K562 (cell line): ENCODE results near the gene NVL. TPM values are rescaled to one million over a fixed set of nuclear protein-coding genes. Genes with fewer than 3 reads are reported as not detected.
A peak's percentile ranks its signal among the peaks of the same experiment; 100 is the strongest.

Experiments
- C11orf30 ChIP-seq: fragments of 450-650 bp; IDR thresholded peaks from 2 replicates; pipeline ENCODE4 v1.6.1; 2016; ENCODE audit warnings: low read depth, mild to moderate bottlenecking
- ELF2 ChIP-seq: fragments of 250-450 bp; sonication (Bioruptor Pico); IDR thresholded peaks from 2 replicates; pipeline ENCODE4 v1.5.0; 2021; ENCODE audit warnings: mild to moderate bottlenecking
- FOXA3 ChIP-seq, 2 experiments: fragments of 450-650 bp in 1 of 2; sonication (generic) in 1 of 2; formaldehyde crosslinking; IDR thresholded peaks in 1 of 2; conservative IDR thresholded peaks in 1 of 2; 2 replicates each; pipeline versions ENCODE4 v1.4.0 to v1.8.0; 2020 to 2022; ENCODE audit warnings: mild to moderate bottlenecking in 2 of 2, missing genetic modification reagents in 1 of 2
- FUS ChIP-seq: fragments of 200-400 bp; formaldehyde crosslinking; optimal IDR thresholded peaks from 2 replicates; pipeline ENCODE3; 2017; ENCODE audit warnings: low read depth, low read length
- HDAC2 ChIP-seq: fragments of 450-650 bp; IDR thresholded peaks from 2 replicates; pipeline ENCODE4 v1.6.1; 2016; ENCODE audit warnings: mild to moderate bottlenecking
- MAFK ChIP-seq: IDR thresholded peaks from 2 replicates; pipeline ENCODE4 v1.6.1; 2011; ENCODE audit warnings: low read length, improper control_type of control experiment
- MGA ChIP-seq: fragments of 450-650 bp; IDR thresholded peaks from 2 replicates; pipeline ENCODE4 v1.6.1; 2016; ENCODE audit warnings: mild to moderate bottlenecking, moderate library complexity
- MYBL2 ChIP-seq, 2 experiments: fragments of 450-650 bp in 1 of 2; sonication (generic) in 1 of 2; formaldehyde crosslinking in 1 of 2; IDR thresholded peaks; 2 replicates each; pipeline versions ENCODE4 v1.6.1 to v1.8.1; 2017 to 2022; ENCODE audit warnings: borderline replicate concordance in 1 of 2, inconsistent platforms in 1 of 2, low read depth in 1 of 2, mild to moderate bottlenecking in 1 of 2, missing genetic modification reagents in 1 of 2, moderate library complexity in 1 of 2
- NR2C2 ChIP-seq, 2 experiments: fragments of 200-800 bp in 1 of 2; sonication (Bioruptor generic) in 1 of 2; sonication (generic) in 1 of 2; formaldehyde crosslinking in 1 of 2; IDR thresholded peaks; 2 replicates each; pipeline versions ENCODE4 v1.6.1 to v1.8.0; 2016 to 2022; ENCODE audit warnings: mild to moderate bottlenecking in 1 of 2, missing compliant biosample characterization in 1 of 2, missing genetic modification characterization in 1 of 2, missing genetic modification reagents in 1 of 2
- POLR3G ChIP-seq: IDR thresholded peaks from 2 replicates; pipeline ENCODE4 v1.6.1; 2011; ENCODE audit not compliant: insufficient read length, insufficient replicate concordance; ENCODE audit errors: extremely low read depth
- RBM15 ChIP-seq: fragments of 200-400 bp; formaldehyde crosslinking; IDR thresholded peaks from 2 replicates; pipeline ENCODE4 v1.6.1; 2018; ENCODE audit warnings: mild to moderate bottlenecking, low read length, moderate library complexity; ENCODE audit not compliant: insufficient read depth
- U2AF2 ChIP-seq: fragments of 200-400 bp; formaldehyde crosslinking; optimal IDR thresholded peaks from 2 replicates; pipeline ENCODE3; 2017; ENCODE audit warnings: low read depth, mild to moderate bottlenecking, low read length
- ZC3H8 ChIP-seq: fragments of 450-650 bp; IDR thresholded peaks from 2 replicates; pipeline ENCODE4 v1.6.1; 2017
- ZNF79 ChIP-seq: fragments of 250-450 bp; sonication (Bioruptor Pico); IDR thresholded peaks from 2 replicates; pipeline ENCODE4 v1.4.0; 2020; ENCODE audit warnings: low read depth, mild to moderate bottlenecking, moderate library complexity
- polyA plus RNA-seq, 8 experiments: library from polyadenylated mRNA; depleted of rRNA in 4 of 8; stranded (reverse) in 5 of 8; unstranded in 3 of 8; fragments of >200 nt; fragmentation: Nextera tagmentation in 2 of 8; fragmentation: Illumina TruSeq in 1 of 8; extraction: Ambion mirVana in 2 of 8; extraction: Trizol in 1 of 8; gene quantifications; 2 replicates each; pipeline versions ENCODE4 v1.2.1 to v1.2.3, GENCODE V29; 2011 to 2014; ENCODE audit warnings: inconsistent platforms in 1 of 8, missing spikeins in 1 of 8
- total RNA-seq, 7 experiments: library from RNA; depleted of rRNA in 6 of 7; stranded (reverse); fragments of >200 nt in 6 of 7; fragmentation: Illumina TruSeq in 2 of 7; extraction: Trizol in 2 of 7; gene quantifications; 2 replicates each; pipeline versions ENCODE4 v1.2.1 to v1.2.3, GENCODE V29; 2011 to 2021; ENCODE audit warnings: low replicate concordance in 1 of 7
- TF ChIP-seq, protein P1 (sequence below): fragments of 450-650 bp; conservative IDR thresholded peaks from 2 replicates; pipeline ENCODE4 v1.6.1; 2016; ENCODE audit warnings: missing genetic modification characterization, low read depth, mild to moderate bottlenecking, missing compliant biosample characterization, moderate library complexity

Gene NVL
- total and polyA plus RNA-seq, 9 of the 15 experiments (the other 6 are each of a cell fraction or from before 2014, with no cell fraction given), result 32.5 to 86.6 (median 62.9) TPM

DNA sequence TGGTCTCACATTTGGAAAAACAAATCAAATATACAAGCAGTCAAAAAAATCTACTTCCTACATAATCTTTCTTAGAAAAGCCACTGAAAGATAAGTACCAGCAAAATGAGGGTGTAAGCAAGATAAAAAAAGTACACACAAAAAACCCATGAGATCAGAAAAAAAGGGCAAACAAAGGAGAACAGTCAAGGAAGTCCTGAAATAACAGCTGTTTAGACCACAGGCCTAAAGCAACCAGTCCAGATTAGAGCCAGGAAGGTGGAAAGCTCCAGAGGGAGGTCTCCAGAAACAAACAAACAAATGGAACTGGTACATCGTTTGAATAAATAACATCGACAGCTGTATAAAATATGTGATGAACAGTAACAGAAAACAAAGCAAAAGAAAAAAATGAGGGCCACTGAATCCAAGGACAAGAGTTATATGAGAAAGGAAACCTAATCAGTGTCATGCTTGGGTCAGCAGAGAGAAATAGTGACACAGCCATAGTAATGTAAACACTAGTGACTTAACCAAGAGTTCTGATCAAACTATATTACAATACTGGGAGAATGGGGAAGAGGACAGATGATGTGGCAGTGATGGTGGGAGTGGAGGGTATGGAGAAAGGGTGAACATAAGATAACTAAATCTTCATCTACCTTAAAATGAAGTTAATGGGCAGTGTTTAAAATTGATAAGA is 67.5 kb downstream of the NVL start (continued):
- no peak for TF ChIP-seq MGA
- no peak for TF ChIP-seq ZNF79 (CRISPR knock-in tag)
- TF ChIP-seq FUS, result no peak
- no peak for TF ChIP-seq MAFK
- peak; percentile 57; the same call in 1 of the 2 replicates for TF ChIP-seq HDAC2
- TF ChIP-seq MYBL2 (IDR thresholded peaks at IDR 0.05; ENCODE audit: low read depth), result no peak
- no peak for TF ChIP-seq MYBL2 (CRISPR knock-in tag; IDR thresholded peaks at IDR 0.05; ENCODE audit: borderline replicate concordance)
- TF ChIP-seq NR2C2 (CRISPR knock-in tag; IDR thresholded peaks at IDR 0.05), result no peak
- TF ChIP-seq NR2C2 (tag; IDR thresholded peaks at IDR 0.05), result no peak
- no peak for TF ChIP-seq ELF2 (CRISPR knock-in tag)
- 0 out of 2 replicates have a peak, but pooled peaks have one; percentile 9 for TF ChIP-seq C11orf30
- TF ChIP-seq FOXA3 (CRISPR knock-in tag; conservative IDR thresholded peaks at IDR 0.05 in 1 of 2, IDR thresholded peaks at IDR 0.05 in 1 of 2), result peak; percentile 56 to 77; a peak in 3 of 4 replicates
- no peak for TF ChIP-seq POLR3G
- no peak for TF ChIP-seq ZC3H8
- TF ChIP-seq RBM15, result no peak
- TF ChIP-seq U2AF2, result no peak
- TF ChIP-seq, protein P1, sequence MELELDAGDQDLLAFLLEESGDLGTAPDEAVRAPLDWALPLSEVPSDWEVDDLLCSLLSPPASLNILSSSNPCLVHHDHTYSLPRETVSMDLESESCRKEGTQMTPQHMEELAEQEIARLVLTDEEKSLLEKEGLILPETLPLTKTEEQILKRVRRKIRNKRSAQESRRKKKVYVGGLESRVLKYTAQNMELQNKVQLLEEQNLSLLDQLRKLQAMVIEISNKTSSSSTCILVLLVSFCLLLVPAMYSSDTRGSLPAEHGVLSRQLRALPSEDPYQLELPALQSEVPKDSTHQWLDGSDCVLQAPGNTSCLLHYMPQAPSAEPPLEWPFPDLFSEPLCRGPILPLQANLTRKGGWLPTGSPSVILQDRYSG (tag), result no peak
